ENCODE results near the gene RASA2. TPM values are rescaled to one million over a fixed set of nuclear protein-coding genes. Genes with fewer than 3 reads are reported as not detected.

RASA2 gene
- total and polyA plus RNA-seq, 9 of the 15 experiments (the other 6 are each of a cell fraction or from before 2014, with no cell fraction given), result 2.0 to 12.8 (median 9.5) TPM

DNA sequence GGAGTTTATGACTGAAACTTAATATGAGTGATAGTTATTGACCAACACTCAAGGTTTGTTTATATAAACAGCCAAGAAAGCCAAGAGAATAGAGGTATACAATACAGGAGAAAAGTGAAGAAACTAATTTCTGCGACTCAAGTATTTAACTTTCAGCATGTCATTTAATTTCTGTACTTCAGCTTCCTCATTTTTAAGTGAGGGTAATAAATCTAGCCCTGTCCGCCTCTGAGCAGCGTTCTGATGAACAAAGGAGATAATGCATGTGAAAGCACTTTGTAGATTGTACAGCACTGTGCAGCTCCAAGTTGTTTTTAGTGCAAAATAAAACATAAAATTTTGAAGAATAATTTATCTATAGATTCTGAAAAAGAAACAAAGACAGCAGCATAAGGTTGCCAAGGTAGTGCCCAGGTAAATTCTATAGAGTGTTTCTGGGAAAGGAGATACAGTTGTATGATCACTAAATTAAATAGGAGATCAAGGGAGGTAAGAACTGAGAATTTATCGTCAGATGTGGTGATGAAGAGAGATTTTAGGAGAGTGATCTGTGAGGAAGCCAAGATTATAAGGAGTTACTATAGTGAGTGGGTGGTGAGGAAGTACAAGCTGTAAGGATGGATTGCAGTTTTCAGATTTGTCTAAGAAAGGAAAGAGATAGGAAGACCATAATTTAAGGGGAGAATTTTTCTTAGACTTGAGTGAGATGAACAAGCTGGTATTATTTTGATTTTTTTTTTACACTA is 71.3 kb downstream of the RASA2 start (continued):
- TF ChIP-seq, protein P1, sequence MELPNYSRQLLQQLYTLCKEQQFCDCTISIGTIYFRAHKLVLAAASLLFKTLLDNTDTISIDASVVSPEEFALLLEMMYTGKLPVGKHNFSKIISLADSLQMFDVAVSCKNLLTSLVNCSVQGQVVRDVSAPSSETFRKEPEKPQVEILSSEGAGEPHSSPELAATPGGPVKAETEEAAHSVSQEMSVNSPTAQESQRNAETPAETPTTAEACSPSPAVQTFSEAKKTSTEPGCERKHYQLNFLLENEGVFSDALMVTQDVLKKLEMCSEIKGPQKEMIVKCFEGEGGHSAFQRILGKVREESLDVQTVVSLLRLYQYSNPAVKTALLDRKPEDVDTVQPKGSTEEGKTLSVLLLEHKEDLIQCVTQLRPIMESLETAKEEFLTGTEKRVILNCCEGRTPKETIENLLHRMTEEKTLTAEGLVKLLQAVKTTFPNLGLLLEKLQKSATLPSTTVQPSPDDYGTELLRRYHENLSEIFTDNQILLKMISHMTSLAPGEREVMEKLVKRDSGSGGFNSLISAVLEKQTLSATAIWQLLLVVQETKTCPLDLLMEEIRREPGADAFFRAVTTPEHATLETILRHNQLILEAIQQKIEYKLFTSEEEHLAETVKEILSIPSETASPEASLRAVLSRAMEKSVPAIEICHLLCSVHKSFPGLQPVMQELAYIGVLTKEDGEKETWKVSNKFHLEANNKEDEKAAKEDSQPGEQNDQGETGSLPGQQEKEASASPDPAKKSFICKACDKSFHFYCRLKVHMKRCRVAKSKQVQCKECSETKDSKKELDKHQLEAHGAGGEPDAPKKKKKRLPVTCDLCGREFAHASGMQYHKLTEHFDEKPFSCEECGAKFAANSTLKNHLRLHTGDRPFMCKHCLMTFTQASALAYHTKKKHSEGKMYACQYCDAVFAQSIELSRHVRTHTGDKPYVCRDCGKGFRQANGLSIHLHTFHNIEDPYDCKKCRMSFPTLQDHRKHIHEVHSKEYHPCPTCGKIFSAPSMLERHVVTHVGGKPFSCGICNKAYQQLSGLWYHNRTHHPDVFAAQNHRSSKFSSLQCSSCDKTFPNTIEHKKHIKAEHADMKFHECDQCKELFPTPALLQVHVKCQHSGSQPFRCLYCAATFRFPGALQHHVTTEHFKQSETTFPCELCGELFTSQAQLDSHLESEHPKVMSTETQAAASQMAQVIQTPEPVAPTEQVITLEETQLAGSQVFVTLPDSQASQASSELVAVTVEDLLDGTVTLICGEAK (IDR thresholded peaks at IDR 0.05), result peak; percentile 60; the same call in 1 of the 2 replicates
- TF ChIP-seq, protein P1 (CRISPR knock-in tag; IDR thresholded peaks at IDR 0.05), result no peak
- TF ChIP-seq NFIC (IDR thresholded peaks at IDR 0.05), result no peak
- no peak for TF ChIP-seq ZNF707 (CRISPR knock-in tag; conservative IDR thresholded peaks at IDR 0.05)
- TF ChIP-seq ZNF124 (CRISPR knock-in tag; IDR thresholded peaks at IDR 0.05), result no peak
- TF ChIP-seq PHF8 (IDR thresholded peaks at IDR 0.05; ENCODE audit: borderline replicate concordance, low read length), result no peak
- no peak for TF ChIP-seq TCFL5 (CRISPR knock-in tag; conservative IDR thresholded peaks at IDR 0.05)
- TF ChIP-seq, protein P2, sequence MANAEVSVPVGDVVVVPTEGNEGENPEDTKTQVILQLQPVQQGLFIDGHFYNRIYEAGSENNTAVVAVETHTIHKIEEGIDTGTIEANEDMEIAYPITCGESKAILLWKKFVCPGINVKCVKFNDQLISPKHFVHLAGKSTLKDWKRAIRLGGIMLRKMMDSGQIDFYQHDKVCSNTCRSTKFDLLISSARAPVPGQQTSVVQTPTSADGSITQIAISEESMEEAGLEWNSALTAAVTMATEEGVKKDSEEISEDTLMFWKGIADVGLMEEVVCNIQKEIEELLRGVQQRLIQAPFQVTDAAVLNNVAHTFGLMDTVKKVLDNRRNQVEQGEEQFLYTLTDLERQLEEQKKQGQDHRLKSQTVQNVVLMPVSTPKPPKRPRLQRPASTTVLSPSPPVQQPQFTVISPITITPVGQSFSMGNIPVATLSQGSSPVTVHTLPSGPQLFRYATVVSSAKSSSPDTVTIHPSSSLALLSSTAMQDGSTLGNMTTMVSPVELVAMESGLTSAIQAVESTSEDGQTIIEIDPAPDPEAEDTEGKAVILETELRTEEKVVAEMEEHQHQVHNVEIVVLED (CRISPR knock-in tag; IDR thresholded peaks at IDR 0.05), result no peak
- TF ChIP-seq, protein P3, sequence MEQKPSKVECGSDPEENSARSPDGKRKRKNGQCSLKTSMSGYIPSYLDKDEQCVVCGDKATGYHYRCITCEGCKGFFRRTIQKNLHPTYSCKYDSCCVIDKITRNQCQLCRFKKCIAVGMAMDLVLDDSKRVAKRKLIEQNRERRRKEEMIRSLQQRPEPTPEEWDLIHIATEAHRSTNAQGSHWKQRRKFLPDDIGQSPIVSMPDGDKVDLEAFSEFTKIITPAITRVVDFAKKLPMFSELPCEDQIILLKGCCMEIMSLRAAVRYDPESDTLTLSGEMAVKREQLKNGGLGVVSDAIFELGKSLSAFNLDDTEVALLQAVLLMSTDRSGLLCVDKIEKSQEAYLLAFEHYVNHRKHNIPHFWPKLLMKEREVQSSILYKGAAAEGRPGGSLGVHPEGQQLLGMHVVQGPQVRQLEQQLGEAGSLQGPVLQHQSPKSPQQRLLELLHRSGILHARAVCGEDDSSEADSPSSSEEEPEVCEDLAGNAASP (IDR thresholded peaks at IDR 0.05), result no peak
- TF ChIP-seq, protein P4, sequence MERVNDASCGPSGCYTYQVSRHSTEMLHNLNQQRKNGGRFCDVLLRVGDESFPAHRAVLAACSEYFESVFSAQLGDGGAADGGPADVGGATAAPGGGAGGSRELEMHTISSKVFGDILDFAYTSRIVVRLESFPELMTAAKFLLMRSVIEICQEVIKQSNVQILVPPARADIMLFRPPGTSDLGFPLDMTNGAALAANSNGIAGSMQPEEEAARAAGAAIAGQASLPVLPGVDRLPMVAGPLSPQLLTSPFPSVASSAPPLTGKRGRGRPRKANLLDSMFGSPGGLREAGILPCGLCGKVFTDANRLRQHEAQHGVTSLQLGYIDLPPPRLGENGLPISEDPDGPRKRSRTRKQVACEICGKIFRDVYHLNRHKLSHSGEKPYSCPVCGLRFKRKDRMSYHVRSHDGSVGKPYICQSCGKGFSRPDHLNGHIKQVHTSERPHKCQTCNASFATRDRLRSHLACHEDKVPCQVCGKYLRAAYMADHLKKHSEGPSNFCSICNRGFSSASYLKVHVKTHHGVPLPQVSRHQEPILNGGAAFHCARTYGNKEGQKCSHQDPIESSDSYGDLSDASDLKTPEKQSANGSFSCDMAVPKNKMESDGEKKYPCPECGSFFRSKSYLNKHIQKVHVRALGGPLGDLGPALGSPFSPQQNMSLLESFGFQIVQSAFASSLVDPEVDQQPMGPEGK (CRISPR knock-in tag; IDR thresholded peaks at IDR 0.05; ENCODE audit: borderline replicate concordance), result no peak
- TF ChIP-seq CEBPB (tag; IDR thresholded peaks at IDR 0.05), result no peak
- no peak for TF ChIP-seq ZNF696 (CRISPR knock-in tag; conservative IDR thresholded peaks at IDR 0.05)
- TF ChIP-seq KLF6 (CRISPR knock-in tag; IDR thresholded peaks at IDR 0.05; ENCODE audit: borderline replicate concordance), result no peak

Measured in K562 (cell line).